Stimulated activated naive CD4-positive, alpha-beta T cell treated with Interleukin-2 at 50 U/mL for 16 hours (primary cell): ENCODE measurements around the gene ADGRF5.
A peak's percentile ranks its signal among the peaks of the same experiment; 100 is the strongest.
"Not testable (repeated sequence)": the region's sequence is repeated elsewhere in the genome, so short reads cannot be mapped to it uniquely, and the experiment has no call there.

Source experiments
- DNase-seq: peaks from one replicate; lab custom pipeline; 2025; lab: John Stamatoyannopoulos, UW

ADGRF5 gene

DNA sequence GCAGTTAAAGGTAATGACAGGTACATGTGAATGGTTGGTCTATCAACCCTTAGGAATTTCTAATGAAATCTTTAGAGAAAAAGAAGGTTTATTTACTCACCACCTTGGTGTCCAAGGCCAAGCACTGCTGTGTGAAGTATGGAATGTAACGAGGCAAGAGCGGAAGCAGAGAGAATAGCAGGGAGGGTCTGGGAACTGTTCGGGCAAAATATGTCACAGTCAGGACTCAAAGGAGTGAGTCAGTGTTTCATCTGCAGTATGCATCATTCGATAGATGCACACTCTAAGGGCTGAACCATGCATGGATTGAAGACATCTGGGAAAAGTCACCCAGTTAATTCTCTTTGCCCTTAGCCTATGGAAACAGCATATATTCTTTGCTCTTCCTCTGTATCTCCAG is 33.2 kb downstream of the ADGRF5 start:
- no peak for DNase-seq

- DNase-seq, result no peak
Observed at GRCh38 chr6:46888031-46888430, 33.7 kb downstream of the ADGRF5 start.

DNA sequence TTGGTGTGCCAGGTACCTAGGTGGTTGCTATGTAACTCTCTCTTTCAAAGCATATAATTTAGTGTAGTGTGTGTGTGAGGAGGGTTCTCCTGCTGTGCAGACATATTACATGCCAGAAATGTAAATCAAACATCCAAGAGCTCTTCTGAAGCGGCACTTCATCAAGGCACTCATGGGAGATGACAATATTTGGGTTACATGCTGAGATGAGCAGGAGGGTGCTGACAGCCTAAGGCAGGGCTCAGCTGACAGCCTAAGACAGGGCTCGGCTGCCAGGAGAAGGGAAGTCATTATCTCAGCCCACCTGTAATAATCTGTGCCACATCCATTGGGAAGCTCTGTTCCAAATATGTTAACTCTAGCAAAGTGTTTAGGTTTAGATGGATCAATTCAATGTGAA is 39.1 kb downstream of the ADGRF5 start:
- no peak for DNase-seq

DNA sequence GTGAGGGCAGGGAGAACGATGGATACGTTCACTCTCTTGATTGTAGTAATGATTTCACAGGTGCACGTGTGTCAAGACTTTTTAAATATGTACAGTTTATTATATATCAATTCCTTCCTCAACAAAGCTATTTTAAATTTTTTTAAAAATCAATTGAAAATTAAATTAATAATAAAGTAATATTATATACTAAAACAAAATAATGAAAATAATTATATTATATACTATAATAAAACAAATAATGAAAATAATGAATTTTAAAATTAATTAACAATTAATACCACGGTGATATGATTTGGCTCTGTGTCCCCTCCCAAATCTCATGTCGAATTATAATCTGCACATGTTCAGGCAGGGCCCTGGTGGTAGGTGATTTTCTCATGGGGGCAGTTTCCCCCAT is 42.7 kb downstream of the ADGRF5 start:
- DNase-seq, result no peak

DNA sequence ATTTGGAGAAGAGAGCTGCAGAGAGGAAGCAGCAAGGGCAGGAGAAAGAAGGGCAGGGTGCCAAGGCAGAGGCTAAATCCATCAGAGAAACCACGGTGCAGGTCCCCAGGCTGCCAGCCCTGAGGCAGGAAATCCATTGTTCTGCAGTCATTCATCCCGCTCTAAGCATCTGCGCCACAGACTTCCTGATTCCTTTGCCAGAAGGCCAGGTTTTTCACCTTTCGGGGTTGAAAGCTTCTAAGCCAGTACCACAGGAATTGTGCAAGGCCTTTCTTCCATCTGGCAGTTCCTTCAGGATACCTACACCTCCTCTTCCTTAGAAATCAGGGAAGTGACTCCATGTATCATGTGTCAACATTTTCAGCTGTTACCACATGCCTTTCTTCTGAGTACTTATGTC is 45.6 kb downstream of the ADGRF5 start:
- DNase-seq, result no peak

DNA sequence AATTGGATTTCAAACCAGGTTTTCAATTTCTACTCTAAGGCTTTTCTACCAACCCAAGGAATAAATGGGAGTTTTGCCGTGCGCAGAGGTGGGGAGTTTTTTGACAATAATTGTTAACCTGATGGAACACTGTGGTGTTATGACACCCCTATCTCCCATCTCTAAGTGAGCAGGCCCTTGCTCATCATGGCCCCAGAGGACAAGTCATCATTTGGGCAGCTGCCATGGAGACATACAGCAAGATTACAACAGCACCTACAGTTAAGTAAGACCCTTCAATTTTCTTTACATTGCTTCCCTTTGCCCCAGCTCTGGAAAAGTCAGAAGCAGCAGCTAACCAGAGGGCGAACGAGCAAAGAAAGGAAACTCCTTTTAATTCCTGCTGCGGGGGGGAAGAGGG is 54.3 kb downstream of the ADGRF5 start:
- DNase-seq, result no peak

DNA sequence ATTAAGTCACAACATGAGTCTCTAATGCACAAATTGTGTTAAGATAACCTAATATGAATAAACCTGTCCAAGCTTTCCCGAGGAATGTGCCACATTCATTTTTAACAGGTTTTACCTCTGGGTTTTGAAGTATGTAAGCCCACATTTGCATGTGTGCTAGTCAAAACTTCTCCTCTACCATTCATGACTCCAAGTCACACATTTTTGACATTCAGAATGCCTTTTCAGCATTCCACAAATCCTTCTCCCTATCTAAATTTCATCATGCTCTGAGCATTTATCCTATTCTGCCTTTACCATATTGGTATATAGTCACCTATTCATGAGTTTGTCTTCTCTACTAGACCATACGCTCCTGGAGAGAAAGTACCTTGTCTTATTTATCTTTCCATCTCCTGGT is 56.5 kb downstream of the ADGRF5 start:
- DNase-seq, result no peak

- DNase-seq, result no peak
Observed at GRCh38 chr6:46863791-46864190, 57.9 kb downstream of the ADGRF5 start.

GRCh38 chr6:46862381-46862780 is 59.4 kb downstream of the ADGRF5 start:
- no peak for DNase-seq

- not testable (repeated sequence) for DNase-seq
Observed at GRCh38 chr6:46855966-46856365, 65.8 kb downstream of the ADGRF5 start.

DNA sequence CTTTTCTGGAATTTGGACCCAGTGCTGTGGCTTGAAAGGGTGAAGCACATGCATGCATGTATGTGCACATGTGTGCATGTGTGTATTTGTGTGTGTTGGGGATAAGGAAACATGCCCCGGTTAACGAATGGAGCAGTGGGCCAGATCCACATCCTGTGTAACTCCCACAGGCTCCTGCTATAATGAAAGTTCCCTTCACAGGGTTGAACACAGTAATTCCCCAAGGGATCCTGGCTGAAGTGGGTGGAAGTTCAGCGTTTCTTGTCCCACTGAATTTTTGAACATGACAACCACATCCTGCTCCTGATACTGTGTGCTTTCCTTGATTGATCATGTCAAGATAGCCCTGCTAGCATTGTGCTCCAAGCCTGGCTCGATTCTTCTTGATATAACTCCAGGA is 70.2 kb downstream of the ADGRF5 start:
- not testable (repeated sequence) for DNase-seq

DNA sequence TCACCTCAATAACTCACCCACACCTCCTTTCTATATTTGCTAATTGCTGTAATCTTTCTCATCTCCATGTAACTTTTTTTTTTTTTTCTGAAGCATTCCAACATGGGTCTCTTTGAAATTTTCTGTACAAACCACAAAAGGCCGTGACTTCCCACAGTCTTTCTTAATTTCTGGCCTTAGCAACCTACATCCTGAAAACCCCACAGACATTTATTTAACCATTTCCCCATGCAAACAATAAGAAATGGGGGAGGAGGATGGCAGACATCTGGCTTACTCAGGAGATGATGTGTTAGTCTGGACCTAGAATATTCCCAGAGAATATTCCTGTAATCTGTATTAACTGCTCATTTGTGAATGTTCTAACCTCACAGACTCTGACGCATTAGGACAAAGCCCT is 70.9 kb downstream of the ADGRF5 start:
- DNase-seq, result no peak

DNA sequence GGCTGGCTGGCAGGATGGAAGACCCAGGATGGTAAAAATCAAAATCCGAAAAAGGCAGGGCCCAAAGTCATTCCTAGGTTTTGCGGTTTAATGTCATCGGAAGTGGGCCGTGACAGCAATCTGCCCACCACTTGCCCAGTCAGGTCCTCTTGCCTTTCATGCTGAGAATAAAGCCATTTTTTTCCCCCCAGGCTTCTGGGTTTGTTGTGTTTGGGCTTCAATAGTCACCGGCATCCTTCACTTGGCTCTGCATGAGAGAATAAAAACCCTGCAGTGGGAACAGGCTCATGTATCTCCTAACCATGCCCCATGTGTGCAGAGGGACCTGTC is 72.4 kb downstream of the ADGRF5 start:
- no peak for DNase-seq

GRCh38 chr6:46848684-46849360 is 72.9 kb downstream of the ADGRF5 start:
- peak; percentile 17 for DNase-seq

GRCh38 chr6:46845126-46845525 is 76.6 kb downstream of the ADGRF5 start:
- no peak for DNase-seq

GRCh38 chr6:46842252-46842846 is 79.4 kb downstream of the ADGRF5 start:
- not testable (repeated sequence) for DNase-seq

DNA sequence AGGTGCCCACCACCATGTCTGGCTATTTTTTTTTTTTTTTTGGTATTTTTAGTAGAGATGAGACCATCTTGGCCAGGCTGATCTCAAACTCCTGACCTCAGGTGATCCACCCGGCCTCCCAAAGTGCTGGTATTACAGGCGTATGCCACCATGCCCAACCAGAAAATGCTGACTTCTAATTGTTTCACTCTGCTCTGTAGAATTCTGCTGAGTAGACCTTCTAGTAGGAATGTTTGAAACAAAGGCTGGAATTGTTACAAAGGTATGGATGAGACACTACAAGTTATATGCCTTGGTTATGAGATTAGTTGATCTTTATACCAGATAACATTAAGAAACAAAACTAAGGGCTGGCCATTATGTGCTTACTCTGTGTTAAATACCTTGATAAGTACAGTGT is 83.7 kb downstream of the ADGRF5 start:
- DNase-seq, result no peak

- not testable (repeated sequence) for DNase-seq
Observed at GRCh38 chr6:46834991-46835390, 86.7 kb downstream of the ADGRF5 start.

DNA sequence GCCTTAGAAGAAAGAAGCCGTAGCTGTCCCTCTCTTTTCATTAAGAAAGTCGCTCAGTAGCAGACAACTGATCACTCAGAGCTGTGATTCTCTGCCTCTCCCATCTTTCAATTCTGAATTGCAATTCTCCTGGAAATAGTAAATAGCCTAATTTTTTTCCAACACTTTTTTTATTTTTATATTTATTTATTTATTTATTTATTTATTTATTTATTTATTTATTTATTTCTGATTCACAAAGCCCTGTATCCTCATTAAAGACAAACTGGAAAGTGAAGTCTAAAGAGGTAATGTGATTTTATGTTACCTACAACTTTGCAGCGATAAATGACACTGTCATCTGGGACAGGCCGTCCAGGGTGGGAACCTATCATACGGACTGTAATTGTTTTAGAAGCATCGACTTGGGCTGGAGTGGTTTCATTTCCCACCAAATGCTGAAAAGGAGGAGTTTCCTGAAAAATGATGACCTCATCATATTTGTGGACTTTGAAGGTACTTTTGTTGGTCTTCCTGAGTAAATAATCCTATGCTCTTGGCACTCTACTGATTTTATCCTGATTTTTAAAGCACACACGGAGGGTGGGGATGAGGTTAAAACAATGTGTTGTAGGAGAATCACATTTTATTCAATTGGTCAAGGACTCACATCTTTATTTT is 87.4 kb downstream of the ADGRF5 start:
- DNase-seq, result not testable (repeated sequence)

DNA sequence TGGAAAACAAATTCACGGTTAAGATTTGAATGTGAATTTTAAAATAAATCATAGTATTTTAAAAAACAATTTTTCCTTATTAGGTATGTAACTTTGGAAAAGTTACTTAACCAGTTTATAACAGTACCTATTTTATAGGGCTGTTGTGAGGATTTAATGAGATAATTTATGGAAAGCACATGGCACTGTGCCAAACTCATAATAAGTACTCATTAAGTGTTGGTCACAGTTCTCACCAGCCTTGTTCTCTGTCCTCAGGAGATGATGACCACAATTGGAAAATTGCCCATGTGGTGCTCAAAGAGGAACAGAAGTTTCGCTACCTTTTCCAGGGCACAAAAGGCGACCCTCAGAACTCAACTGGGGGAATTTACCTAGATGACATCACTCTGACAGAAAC is 88.9 kb downstream of the ADGRF5 start:
- DNase-seq, result no peak

DNA sequence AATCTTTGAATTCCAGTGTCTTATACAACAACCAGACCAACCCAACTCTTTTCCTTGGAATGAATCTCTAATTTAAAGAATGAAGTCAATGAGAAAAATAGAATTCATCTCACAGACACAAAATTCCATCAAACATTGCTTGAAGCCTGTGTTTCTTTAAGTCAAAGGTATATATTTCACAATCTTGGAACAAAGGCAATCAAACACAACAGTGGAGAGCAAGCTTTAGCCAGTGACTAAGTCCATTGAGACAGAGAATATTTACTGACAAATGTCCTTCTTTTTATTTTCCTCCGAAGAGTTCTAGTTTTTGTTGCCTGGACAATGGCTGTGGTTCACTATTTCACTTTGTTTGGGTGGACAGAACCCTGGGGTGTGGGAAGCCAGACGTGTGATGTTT is 92.8 kb downstream of the ADGRF5 start:
- no peak for DNase-seq

DNA sequence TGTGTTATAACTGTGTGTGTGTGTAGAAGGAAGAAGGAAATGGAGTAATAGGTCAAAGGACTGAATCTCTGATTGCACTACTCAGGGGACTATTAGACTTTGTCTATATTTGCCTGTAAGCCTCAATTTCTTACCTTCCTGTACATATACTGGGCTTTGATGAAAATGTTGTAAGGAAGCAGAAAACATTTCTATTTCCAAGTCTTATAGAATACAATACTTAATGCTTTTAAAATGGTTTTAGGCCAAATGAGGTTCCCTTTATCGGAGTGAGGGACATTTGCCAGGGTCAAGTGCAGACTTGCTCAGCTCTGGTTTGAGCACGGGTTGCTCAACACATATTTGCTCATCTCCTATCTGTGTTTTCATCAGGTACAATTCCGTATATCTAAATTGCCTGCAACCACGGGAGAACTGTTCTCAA is 100.3 kb downstream of the ADGRF5 start:
- no peak for DNase-seq

GRCh38 chr6:46819561-46819960 is 102.2 kb downstream of the ADGRF5 start:
- DNase-seq, result no peak

GRCh38 chr6:46816626-46817025 is 105.1 kb downstream of the ADGRF5 start:
- no peak for DNase-seq
